GM18498 (cell line): ENCODE measurements around the gene LEF1.
A peak's percentile ranks its signal among the peaks of the same experiment; 100 is the strongest.

Experiments used
- ATAC-seq: cut with Tn5 transposase; IDR thresholded peaks from one replicate; pipeline ENCODE4 v1.9.1; 2021; ENCODE audit warnings: mild to moderate bottlenecking, moderate library complexity; ENCODE audit not compliant: unreplicated experiment

The LEF1 gene

DNA sequence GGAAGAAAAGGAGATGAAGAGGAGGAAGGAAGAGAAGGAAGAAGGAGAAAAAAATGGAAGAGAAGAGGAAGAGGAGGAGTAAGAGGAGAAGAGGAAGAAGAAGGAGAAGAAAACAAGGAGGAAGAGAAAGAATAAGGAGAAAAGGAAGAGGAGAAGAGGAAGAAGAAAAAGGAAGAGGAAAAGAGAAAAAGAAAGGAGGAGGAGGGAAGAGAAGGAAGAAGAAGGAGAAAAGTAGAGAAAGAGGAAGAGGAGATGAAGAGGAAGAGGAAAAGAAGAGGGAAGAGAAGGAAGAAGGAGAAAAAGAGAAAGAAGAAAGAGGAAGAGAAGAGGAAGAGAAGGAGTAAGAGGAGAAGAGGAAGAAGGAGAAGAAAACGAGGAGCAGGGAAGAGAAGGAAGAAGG is 11.8 kb upstream of the LEF1 start:
- no peak for ATAC-seq

DNA sequence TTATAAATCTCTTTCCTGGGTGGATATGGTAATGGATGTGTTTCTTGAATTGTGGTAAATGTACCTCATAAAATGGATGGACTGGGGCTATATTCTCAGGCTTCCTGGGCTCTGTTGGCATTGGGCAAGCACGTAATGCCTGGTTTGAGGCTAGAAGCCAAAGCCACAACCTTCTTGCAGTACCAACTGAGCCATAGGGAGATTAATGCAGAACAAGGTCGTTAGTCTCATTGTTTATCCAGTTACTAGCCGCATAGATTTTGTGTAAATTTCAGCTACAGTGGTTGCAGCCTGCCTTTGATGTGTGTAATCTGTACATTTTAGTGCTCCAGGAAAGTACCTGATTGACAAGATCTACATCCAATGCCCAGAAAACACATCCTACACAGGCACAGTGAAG is 7.2 kb upstream of the LEF1 start:
- no peak for ATAC-seq

- ATAC-seq, result no peak
Measured at GRCh38 chr4:108174856-108175255, 6.1 kb upstream of the LEF1 start.

DNA sequence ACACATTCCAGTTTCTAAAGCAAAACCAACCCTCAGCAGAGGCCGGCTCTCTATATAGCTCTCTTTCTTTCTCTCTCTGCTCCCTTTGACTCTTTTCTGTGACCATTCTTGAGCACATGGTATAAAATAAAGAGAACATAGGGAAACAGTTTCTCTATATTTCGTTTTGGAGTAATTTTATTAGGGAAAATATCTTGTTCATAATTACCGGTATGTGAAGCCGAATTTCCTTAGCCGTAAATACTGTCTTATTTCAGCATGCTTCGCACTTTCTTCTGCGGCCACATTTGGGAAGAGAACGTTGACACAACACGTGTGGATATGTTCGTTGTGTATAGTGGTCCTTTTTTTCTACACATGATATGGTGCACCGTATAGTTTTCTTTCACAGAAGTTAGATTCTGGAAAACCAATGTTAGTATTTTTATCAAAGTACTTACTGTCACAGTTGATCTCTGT is 4.9 kb upstream of the LEF1 start:
- no peak for ATAC-seq

GRCh38 chr4:108172753-108173598 is 4.2 kb upstream of the LEF1 start:
- peak; percentile 54 for ATAC-seq

DNA sequence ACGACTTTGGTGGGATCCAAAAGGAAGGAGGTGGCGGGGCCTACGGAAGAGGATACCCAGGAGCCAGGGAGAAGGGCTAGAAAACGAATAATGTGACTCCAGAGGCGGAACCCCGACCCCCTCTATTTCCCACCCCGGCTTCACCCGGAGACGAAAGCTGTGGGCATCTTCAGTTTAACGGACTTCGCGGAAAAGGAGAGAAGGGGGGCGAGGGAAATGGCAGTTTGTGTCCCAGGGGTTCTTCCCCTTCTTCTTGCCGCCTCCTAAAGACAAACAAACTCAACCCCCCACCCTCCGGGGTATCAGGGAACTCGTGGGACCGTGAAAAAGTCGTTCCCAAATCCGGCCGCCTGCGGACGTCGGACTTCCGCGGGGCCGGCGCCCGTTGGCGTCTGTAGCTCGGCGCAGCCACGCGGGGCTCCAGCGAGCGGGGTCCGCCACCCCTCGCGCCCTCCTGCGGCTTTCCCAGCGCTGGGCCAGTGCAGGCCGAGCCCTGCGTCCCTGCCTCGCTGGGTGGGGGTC is 3.6 kb upstream of the LEF1 start:
- ATAC-seq, result peak; percentile 34

- no peak for ATAC-seq
Measured at GRCh38 chr4:108171339-108172230, 2.9 kb upstream of the LEF1 start.

- no peak for ATAC-seq
Measured at GRCh38 chr4:108170631-108171338, 2.1 kb upstream of the LEF1 start.

DNA sequence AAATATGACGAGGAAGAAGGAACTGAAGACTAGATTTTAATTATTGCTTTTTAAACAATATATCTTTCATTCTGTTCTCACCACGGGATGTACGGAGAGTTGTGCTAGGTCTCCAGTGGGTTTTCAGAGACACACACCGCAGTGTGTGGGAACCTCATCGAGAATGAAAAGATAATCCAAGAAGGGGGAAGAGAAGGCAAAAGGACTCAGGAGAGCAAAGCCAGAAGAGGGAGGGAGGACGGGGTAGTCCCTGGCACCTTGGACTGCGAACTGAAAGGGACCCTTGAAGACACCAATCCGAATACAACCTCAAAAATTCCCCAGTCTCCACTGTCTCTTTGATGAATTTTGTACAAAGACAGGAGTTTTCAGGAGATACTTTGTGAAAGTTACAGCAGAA is 932 bp upstream of the LEF1 start:
- no peak for ATAC-seq

DNA sequence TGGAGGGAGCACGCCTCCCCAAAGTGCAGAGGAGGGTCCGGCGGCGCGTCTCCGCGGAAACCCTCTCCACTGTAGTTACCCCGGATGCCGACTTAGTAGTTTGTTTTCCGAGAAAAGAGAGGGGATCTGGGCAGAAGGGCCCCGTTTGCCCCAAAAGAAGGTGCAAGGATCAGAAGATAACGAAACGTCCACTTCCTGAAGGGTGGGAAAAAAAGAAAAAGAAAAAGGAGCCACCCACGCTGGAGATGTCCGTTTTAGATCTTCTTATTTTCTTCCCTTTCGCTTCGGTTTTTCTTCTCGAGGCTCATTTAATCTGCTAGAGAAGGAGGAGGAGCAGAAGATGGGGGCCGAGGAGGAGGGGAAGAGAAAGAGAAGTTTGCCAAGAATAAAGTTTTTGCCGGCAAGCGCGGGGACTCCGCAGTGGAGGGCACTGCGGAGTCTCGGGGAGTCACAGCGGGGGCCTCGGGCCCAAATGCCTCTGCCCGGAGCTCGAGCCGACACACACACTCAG is 517 bp downstream of the LEF1 start:
- ATAC-seq, result no peak

GRCh38 chr4:108166441-108167315 is 2.1 kb downstream of the LEF1 start:
- peak; percentile 33 for ATAC-seq

GRCh38 chr4:108166038-108166437 is 2.7 kb downstream of the LEF1 start:
- ATAC-seq, result no peak

- ATAC-seq, result no peak
Measured at GRCh38 chr4:108165586-108165985, 3.1 kb downstream of the LEF1 start.

- no peak for ATAC-seq
Measured at GRCh38 chr4:108163351-108163750, 5.4 kb downstream of the LEF1 start.

DNA sequence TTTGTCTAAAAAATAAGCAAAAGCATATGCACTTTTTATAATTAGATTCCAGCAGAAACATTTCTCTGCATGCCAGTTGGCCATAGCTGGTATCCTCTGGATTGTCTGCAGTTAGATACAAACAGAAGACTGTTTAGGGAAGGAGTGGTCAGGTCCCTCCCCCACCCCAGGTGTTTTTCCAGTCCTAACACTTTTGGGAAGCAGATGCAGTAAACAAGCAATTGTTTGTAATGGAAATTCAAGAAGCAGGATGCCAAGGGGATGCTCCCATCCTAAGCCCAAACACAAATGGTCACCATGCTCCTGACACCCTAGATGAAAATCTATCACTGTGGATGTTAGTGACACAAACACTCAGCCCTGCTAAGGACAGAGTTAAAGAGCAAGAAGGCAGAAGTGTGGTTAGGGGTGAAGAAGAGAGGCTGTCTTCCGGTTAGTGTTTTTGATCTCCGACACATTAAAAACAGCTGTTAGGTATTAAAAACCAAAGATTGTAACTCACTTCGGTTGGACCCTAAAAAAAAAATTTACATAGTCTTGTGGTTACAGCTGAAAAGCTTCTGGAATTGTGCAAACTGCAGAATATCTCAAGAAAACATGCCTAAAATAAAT is 7.9 kb downstream of the LEF1 start:
- ATAC-seq, result no peak

GRCh38 chr4:108159845-108160244 is 8.9 kb downstream of the LEF1 start:
- ATAC-seq, result no peak

GRCh38 chr4:108157655-108158054 is 11.1 kb downstream of the LEF1 start:
- ATAC-seq, result no peak

DNA sequence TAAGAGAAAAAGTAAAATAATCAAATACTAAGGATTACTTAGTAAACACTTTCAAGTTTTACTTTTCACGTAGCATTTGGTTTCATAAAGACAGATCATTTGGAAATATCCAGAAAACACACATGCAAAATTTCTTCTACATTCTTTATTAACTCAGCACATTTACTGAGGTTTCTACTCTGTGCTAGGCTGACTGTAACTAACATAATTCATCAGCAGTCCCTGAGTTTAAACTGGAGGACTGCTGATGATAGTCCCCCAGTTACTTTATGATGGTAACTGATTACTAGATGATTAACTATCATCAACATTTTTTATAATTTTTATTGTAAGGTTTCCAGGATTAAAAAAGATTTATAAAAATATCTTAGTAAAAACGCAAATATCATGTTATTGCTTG is 12.3 kb downstream of the LEF1 start:
- no peak for ATAC-seq

DNA sequence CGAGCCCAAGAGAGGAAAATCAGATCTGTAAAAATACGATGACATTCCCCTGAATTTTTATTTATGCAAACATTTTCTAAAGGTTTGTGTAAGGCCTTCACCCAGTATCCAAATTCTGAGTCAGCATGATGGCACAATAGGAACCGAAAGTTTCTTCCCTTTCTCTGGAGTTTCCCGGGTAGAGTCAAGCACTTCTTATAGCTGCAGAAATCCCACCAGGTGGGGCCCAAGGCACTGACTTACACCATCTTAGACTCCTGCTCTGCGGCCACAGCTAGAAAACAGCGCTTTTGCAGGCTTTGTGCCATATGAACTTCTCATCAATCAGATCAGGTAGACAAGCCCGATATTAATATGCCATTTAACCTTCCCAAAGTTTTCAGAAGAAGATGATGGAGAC is 13.4 kb downstream of the LEF1 start:
- ATAC-seq, result no peak
